Globus pallidus (tissue), 1 donor: ENCODE data around the gene NOMO2.
"Not testable (repeated sequence)": the region's sequence is repeated elsewhere in the genome, so short reads cannot be mapped to it uniquely, and the experiment has no call there.

Source experiments
- DNase-seq: peaks from one replicate; pipeline ENCODE4 v3.0.0-alpha.2; 2015; ENCODE audit warnings: low spot score

NOMO2 gene

DNA sequence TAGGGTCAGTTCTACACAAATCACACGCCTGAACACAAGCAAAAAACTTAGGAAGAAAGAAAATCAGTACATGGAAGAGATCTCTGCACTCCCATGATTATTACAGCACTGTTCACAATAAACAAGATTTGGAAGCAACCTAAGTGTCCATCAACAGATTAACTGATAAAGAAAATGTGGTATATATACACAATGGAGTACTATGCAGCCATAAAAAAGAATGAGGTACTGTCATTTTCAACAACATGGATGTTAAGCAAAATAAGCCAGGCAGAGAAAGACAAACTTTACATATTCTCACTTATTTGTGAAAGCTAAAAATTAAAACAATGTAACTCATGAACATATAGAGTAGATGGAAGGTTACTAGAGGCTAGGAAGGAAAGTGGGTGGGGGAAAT lies 16.0 kb upstream of the NOMO2 start:
- DNase-seq: not testable (repeated sequence)

DNA sequence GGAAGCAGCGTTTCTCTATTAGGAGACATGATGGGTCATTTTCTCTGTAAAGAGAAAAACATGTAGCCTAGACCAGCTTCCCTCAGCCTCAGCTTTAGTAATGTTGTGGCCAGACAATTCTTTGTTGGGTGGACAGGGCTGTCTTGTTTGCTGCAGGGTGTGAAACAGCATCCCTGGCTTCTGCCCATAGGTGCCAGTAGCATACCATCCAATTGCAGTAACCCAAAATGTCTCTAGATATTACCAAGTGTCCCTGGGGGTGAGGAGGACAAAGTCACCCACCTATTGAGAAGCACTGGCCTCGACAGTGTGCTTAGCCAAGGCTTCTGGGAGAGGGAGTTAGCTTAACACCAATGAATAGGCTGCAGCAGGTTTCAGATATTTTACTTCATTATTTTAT lies 14.0 kb upstream of the NOMO2 start:
- not testable (repeated sequence) for DNase-seq

DNA sequence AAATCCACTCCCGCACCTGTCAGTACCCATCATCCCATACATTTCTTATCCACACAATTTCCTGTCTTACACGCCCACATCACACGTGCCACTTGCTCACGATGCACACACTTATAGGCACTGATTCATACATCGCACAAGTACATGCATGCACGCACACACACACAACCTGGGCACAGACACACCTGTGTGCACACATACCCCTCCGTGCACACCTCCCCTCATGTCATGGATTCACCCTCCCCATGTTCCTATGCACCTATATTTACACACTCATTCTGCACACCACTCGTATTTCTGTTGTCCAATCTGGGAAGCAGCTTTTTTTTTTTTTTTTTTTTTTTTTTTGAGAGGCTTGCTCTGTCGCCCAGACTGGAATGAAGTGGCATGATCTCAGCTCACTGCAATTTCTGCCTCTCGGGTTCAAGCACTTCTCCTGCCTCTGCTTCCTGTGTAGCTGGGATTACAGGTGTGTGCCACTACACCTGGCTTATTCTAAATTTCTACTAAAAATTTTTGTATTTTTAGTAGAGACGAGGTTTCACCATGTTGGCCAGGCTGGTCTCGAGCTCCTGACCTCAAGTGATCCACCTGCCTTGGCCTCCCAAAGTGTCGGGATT lies 13.5 kb upstream of the NOMO2 start:
- DNase-seq: not testable (repeated sequence)

DNA sequence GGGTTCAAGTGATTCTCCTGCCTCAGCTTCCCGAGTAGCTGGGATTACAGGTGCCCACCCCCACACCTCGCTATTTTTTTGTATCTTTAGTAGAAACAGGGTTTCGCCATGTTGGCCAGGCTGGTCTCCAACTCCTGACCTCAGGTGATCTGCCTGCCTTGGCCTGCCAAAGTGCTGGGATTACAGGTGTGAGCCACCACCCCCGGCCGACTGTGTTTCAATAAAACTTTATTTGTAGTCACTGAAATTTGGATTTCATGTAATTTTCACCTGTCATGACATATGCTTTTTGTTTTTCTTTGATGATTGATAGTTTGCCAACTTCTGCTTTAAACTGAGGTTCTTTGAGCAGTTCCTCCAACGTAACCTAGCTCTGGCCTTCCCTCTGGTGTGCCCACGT lies 12.0 kb upstream of the NOMO2 start:
- DNase-seq: not testable (repeated sequence)

DNA sequence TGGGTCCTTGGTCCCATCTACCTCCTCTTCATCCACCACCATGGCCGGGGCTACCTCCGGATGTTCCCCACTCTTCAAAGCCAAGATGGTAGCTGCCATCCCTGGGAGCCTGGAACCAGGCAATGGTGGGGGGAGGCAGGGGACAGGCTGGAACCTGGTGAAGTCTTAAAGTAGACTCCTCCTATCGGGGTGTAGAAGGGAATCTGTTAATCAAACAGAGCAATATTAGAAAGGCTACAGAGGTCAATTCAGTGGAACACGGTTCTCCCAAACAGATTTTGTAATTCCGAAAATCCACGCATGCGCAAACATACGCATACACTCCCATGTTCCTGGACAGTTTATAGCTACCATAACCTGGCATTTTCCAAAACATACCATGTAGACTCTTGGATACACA lies 11.1 kb upstream of the NOMO2 start:
- DNase-seq: not testable (repeated sequence)

DNA sequence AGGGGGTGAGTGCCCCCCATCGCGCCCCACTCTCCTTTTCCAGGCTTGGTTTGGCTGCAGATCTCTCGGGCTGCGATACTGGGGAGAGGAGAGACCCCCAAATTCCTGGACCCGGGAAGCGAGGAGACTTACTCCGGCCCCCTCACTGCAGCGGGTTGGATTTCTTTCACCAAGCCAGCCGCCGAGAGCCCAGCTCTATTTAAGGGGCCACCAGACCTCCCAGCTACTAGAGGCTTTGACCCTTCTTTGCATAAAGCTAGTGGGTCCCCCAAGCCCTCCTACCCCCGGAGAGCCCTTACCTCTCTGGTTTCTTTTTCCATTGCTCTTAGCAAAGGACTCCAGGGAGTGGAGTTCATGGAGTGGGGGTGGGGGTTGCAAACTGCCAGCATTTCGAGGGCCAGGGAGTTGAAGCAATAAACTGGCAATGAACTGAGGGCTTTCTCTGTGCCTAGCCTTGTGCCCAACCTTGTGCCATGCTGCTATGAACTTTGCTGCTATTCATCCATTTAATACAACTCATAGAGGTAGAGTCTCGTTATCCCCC lies 9.5 kb upstream of the NOMO2 start:
- DNase-seq: not testable (repeated sequence)

DNA sequence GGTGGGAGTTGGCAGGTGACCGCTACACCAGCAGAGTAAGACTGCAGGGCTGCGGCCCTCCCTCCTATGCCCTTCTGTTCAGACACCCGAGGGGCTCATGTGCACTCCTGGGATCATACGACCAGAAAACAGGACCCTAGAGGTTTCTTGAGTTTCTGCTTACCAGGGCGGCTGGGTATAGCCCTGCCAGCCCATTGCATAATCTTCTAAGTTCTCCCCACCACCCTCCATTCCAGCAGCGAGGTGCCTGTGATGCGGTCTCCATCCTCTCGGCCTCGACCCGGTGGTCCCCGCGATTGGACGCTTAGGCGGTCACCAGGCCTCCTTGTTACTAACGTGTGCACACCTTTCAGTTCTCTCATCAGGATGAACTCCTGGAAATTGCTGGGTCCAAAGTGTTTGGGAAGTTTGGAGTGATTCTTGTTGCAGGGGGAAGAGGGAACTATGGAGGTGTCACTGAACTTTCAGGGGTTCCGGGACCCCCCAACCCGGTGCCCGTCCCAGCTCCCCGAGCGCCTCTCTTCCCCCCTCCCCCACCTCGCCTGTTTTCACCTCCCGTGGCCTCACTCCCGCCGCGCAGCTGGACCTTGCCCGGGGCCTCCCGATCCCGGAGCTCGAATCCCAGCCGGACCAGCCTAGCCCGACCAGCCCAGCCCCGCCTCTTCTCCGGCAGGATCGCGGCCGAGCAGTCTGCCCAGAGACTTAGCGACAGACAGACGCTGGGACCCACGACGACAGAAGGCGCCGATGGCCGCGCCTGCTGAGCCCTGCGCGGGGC lies 8.8 kb upstream of the NOMO2 start:
- not testable (repeated sequence) for DNase-seq

DNA sequence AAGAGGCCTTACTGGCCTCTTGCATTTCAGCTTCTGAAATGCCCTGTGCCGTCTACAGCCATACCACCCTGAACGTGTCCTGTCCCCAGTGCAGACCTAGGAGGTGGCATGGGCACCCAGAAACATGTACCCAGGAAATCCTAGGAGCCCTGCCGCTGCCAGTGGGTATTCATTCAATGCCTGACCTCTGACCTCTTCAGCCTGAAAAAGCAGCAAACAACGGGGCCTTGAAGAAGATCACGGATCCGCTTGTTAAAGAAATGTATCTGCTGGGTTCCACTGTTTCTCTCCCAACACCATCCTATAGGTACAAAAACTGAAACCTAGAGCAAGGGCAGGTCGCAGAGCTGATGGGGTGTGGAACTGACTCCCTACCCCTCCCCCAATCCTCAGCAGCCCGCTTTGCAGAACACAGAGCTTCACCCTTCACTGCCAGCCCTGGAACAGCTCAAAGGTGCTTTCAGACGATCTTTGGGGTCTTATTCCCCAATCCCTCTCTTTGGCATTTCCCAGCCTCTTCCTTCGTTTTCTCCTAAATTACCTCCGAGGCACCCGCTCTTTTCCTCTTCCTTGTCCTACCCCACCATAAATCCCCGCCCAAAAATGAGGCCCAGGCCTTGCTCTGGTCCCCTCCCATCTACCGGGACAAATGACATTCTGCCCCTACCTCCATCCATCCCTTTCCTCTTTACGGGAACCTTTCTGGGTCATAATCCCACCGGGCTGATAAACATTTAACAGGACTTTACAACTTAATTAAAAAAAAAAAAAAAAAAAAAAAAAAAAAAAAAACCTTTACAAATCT lies 1.3 kb downstream of the NOMO2 start:
- not testable (repeated sequence) for DNase-seq

DNA sequence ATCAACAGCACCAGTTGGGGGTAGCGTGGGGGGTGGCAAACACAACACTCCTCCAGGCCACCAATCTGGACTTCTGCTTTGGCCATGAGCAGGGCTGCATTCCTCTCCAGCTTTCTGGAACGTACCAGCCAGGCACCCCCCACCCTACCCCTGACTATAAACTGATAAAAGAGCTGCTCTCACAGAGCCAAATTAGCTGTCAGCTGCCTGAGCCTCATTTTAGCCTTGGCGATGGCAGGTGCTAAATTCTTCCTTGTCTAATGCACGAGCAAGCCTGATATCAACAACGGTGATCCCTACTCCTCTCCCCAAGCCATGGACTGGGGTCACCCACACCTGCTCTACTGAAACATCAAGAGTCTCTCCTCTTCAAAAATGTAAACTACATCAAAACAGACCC lies 8.2 kb downstream of the NOMO2 start:
- not testable (repeated sequence) for DNase-seq

DNA sequence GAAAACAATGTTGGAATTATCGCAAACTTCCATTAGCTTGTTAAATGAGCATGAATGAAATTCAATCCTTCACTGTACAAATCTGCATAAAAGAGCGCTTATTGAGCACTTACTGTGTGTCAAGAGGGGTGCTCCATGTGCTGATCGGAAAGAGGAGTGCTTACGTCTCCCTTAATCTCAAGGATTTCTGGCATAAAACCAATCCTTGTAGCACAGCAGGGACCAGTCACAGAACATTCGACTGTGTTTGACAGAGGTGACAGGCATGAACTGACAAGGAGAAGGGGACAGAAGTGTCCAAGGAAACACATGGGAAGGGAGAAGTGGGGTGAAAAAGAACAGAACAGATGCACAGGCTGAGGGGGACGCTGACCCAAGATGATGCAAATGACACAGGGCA lies 14.5 kb downstream of the NOMO2 start:
- DNase-seq: not testable (repeated sequence)

DNA sequence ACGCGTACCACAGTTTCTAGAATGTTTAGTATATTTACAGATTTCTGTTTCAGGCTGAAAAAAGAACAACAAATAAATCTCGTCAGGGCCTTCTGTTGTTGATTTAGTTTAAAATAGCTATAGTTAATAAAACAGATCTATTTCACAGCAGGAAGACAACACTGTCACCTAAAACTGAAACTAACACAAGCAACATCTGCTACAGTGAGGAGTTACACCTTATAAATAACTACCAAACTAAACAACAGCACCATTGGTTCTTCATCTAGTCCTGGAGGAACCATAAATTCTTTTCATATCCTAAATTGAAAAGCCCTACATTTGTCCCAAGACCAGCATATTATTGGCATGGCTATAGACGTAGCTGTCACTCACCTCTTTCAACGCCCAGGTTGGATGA lies 15.0 kb downstream of the NOMO2 start:
- not testable (repeated sequence) for DNase-seq

DNA sequence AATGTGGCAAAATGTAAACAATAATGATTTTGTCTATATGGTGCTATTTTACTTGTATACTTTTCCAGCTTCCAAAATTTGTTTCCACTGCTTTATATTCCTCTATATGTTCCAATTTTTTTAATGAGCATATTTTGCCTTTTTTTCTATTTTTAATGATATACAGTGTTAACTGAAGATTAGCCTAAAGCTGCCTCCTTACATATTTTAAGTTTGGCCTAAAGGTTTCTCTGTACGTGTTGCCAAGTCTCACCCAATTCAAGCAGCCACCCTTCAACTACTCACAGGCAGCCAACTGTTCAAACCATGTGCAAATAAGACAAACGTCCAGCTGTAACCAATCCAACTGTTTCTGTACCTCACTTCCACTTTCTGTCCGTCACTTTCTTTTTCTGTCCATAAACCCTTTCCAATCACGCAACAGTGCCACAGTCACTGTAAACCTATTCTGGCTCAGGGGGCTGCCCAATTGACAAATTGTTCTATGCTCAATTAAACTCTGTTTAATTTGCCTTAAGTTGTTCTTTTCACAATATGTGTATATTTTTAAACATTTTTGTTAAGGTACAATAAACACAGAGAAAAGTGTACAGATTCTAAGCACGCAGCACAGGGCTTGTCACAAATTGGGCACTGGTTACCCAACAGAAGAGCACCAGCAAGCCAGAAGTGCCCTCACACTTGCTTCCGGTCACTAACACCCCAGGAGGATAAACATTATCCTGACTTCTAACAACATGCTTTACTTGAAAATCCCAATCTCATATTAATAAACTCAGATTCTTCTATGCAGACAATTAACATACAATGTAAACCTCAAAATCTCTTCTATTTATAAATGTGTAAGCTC lies 17.4 kb downstream of the NOMO2 start:
- DNase-seq: not testable (repeated sequence)

DNA sequence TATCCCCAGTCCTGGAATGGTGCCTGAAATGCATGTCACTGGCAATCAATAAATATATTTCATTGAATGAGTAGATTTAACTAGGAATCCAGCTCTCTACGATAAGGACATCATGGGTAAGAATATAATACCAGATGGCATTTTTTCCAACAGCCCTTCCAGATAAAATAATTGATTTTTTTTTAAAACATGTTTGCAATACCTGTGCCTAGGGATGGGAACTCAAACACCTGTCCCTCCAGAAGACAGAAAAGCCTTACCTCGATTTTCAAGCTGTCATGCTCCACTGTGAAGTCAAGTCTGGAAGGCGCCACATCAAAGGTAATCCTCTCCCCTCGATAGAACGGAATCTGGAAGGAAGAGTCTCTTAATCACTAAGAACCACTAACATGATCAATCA lies 20.0 kb downstream of the NOMO2 start:
- DNase-seq: not testable (repeated sequence)

DNA sequence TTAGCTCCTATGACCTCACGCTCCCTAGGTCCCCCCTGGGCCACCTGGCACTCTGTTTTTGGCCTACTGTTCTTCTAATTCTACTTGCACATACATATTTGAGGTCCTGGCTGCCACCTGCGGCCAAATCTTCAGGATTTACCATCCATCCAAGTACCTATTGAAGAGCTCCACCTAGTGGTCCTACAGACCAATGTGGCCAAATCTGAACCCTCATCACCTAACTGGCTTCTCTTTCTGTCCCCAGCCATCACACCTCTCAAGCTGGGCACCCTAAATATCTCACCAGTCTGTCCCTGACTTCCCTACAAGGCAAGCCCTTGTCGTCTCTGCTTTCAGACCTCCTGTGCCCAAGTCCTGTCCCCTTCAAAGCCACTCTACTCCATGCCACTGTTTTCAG lies 24.9 kb downstream of the NOMO2 start:
- not testable (repeated sequence) for DNase-seq

DNA sequence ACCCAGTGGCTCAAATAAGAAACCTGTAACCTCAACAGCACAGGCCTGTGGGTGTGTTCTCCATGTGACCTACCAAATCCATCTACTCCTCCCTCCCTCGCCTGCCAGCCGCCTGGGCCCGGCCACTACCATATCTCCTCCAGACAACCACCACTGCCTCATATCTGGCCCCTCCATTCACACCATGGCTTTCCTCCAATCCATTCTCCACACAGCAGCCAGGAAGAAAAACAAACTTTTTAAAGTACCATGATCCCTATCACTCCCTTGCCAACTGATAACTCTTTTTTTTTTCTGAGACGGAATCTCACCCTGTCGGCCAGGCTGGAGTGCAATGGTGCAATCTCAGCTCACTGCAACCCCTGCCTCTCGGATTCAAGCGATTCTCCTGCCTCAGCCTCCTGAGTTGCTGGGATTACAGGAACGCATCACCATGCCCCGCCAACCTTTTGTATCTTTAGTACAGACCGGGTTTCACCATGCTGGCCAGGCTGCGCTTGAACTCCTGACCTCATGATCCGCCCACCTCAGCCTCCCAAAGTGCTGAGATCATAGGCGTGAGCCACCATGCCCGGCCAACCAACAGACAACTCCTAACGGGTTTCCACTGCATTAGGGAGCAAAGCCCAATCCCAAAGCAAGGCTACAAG lies 26.3 kb downstream of the NOMO2 start:
- not testable (repeated sequence) for DNase-seq

DNA sequence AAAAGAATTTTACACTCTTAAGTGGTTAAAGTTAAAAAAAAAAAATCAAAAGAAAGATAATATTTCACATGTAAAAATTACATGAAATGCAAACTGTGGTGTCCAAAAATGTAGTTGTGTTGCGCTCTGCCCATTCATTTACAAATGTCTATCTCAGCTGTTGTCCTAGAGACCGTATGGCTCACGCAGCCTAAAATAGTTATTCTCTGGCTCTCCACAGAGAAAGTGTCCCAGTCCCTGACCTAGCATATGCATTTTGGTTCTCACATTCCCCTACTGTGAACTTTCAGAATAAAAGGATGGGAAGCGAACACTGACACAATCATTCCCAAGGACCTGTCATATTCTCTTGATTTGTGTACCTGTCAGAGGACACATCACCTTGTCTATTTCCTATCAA lies 27.6 kb downstream of the NOMO2 start:
- DNase-seq: not testable (repeated sequence)

DNA sequence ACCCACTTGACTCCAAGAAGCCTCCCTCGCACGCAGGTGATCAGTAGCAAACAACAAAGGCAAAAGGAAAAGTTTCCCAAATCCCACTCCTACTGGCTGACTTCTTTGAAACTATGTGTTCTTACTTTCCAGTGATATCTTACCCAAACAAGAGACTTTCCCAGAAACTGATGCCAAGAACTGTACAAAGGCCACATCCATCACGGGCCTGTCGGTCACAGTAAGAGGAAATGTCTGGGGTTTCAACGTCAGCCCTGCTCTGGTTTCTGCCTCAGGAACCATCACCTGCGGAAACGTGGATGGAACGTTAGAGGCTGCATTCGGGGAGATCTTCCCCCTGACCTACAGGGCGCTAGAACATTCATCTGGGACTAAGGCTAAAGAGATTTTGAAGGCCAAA lies 30.6 kb downstream of the NOMO2 start:
- not testable (repeated sequence) for DNase-seq

DNA sequence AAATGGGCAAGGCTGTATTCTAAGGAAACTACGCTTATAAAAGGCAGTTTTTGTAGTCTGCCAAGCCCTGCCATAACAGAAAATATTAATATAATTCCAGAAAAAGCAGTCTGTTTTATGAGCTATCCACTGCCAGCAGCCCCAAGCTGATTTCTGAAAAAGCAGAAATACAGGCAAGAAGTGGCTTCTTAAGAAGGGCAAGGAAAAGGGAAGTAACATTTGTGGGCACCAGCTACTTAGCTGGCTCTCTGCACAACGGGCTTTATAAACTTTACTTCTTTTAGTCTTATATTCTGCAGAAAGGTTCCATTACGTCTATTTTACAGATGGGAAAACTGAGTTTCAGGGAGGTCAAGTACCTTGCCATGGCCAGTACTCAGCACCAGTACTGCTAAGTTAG lies 31.6 kb downstream of the NOMO2 start:
- not testable (repeated sequence) for DNase-seq

DNA sequence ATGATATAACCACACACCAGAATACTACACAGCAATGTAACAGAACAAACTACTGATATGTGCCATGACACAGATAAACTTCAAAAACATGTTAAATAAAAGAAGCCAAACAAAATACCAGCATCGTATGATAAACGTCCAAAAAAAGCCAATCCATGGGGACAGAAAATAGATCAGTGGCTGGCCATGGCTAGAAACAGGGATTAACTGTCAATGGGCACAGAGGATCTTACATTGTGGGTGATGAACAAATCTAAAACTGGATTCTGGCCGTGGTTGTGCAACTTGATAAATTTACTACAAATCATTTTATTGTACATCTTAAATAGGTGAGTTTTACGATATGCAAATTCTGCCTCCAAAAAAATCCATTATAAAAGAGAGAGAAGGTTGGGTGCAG lies 35.4 kb downstream of the NOMO2 start:
- DNase-seq: not testable (repeated sequence)

DNA sequence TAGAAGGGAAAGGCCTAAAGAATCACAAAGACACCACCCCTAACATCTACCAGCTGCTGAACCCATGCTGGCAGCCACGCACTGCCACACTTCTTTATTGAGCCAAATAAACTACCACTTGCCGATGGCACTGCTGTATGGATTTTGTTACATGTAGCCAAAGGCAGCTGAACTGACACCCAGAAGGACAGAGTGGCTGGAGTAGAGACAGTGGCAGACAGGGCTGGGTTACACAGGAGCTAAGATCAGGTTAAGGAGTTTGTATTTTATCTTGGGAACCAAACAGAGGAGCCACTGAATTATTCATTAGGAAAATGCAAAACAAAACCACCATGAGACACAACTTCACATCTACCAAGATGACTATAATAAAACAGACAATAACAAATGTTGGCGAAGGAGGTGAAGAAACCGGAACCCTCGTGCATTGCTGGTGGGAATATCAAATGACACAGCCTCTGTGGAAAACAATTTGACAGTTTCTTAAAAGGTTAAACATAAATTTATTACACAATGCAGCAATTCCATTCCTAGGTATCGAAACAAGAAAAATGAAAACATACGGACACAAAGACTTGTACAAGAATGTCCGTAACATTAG lies 35.9 kb downstream of the NOMO2 start:
- DNase-seq: not testable (repeated sequence)

DNA sequence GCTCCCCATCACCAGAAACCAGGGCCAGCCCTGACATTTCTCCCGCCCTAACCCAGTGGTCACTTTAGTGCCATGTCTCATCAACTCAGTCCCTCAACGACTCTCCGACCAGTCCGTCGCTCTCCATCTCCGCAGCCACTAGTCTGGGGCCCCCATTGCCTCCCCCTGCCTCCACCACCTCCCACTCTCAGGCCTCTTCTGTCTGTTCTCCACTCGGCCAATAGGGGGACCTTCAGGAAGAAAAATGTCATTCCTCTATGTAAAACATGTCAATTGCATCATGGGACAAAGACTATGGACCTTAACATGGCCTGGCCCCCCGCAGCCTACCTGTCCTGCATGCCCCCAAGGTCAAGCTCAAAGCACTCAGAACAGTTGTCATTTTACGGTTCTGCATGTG lies 39.3 kb downstream of the NOMO2 start:
- DNase-seq: not testable (repeated sequence)
